Inflammatory macrophage (primary cell): ENCODE results near the gene DUSP8.

Source experiments
- DNase-seq, 2 donors: peaks; one replicate each; pipeline ENCODE4 v3.0.0-alpha.2; 2020 to 2022

Gene DUSP8

GRCh38 chr11:1549338-1550330 is 22.4 kb downstream of the DUSP8 start:
- DNase-seq, result no peak

GRCh38 chr11:1548221-1549070 is 23.6 kb downstream of the DUSP8 start:
- peak; percentile 2 to 28 for DNase-seq

GRCh38 chr11:1547467-1548098 is 24.5 kb downstream of the DUSP8 start:
- DNase-seq, result no peak

- DNase-seq, result no peak
Observed at GRCh38 chr11:1546536-1547466, 25.3 kb downstream of the DUSP8 start.

GRCh38 chr11:1546077-1546535 is 26.0 kb downstream of the DUSP8 start:
- no peak for DNase-seq

- DNase-seq, result no peak
Observed at GRCh38 chr11:1545432-1545831, 26.6 kb downstream of the DUSP8 start.

- no peak for DNase-seq
Observed at GRCh38 chr11:1544536-1544935, 27.5 kb downstream of the DUSP8 start.

- no peak for DNase-seq
Observed at GRCh38 chr11:1543606-1544263, 28.3 kb downstream of the DUSP8 start.

- no peak for DNase-seq
Observed at GRCh38 chr11:1542267-1542666, 29.8 kb downstream of the DUSP8 start.

- DNase-seq, result no peak
Observed at GRCh38 chr11:1541474-1542204, 30.4 kb downstream of the DUSP8 start.

- DNase-seq, result no peak
Observed at GRCh38 chr11:1540074-1540473, 32.0 kb downstream of the DUSP8 start.

- DNase-seq, result no peak
Observed at GRCh38 chr11:1538153-1538552, 33.9 kb downstream of the DUSP8 start.

- no peak for DNase-seq
Observed at GRCh38 chr11:1536065-1536843, 35.8 kb downstream of the DUSP8 start.

- no peak for DNase-seq
Observed at GRCh38 chr11:1534682-1535081, 37.4 kb downstream of the DUSP8 start.

- no peak for DNase-seq
Observed at GRCh38 chr11:1534171-1534570, 37.9 kb downstream of the DUSP8 start.

- DNase-seq, result no peak
Observed at GRCh38 chr11:1533342-1533725, 38.7 kb downstream of the DUSP8 start.

GRCh38 chr11:1532606-1533341 is 39.3 kb downstream of the DUSP8 start:
- no peak for DNase-seq

- peak in 1 of 2 donors; percentile 40 for DNase-seq
Observed at GRCh38 chr11:1532014-1532586, 40.0 kb downstream of the DUSP8 start.
